H9 (cell line): ENCODE measurements around the gene MAEA. TPM values are rescaled to one million over a fixed set of nuclear protein-coding genes. Genes with fewer than 3 reads are reported as not detected.

Source experiments
- DNase-seq: peaks from one replicate; pipeline ENCODE4 v3.0.0-alpha.2; 2017
- H2AFZ ChIP-seq: one replicate; pipeline ENCODE4 v1.6.1; 2013; ENCODE audit warnings: mild to moderate bottlenecking, low read length, control low read depth, moderate library complexity
- H2AK5ac ChIP-seq: 2 replicates; pipeline ENCODE4 v1.6.1; 2013; ENCODE audit warnings: low read length, control low read depth, mixed read lengths; ENCODE audit not compliant: insufficient read length
- H2BK120ac ChIP-seq: one replicate; pipeline ENCODE4 v1.6.1; 2013; ENCODE audit warnings: low read depth, mild to moderate bottlenecking, low read length, control low read depth, inconsistent platforms; ENCODE audit not compliant: poor library complexity, severe bottlenecking
- H2BK12ac ChIP-seq: 2 replicates; pipeline ENCODE4 v1.6.1; 2013; ENCODE audit warnings: low read length, control low read depth, mixed read lengths, low read depth; ENCODE audit not compliant: insufficient read length
- H2BK15ac ChIP-seq: 2 replicates; pipeline ENCODE4 v1.6.1; 2013; ENCODE audit warnings: low read depth, low read length, control low read depth
- H2BK20ac ChIP-seq: one replicate; pipeline ENCODE4 v1.6.1; 2013; ENCODE audit warnings: low read depth, mild to moderate bottlenecking, low read length, control low read depth, inconsistent platforms; ENCODE audit not compliant: poor library complexity, severe bottlenecking
- H2BK5ac ChIP-seq: 2 replicates; pipeline ENCODE4 v1.6.1; 2013; ENCODE audit warnings: low read length, control low read depth, mixed read lengths; ENCODE audit not compliant: insufficient read length
- H3K14ac ChIP-seq: 2 replicates; pipeline ENCODE4 v1.6.1; 2013; ENCODE audit warnings: low read length, control low read depth; ENCODE audit not compliant: insufficient read depth
- H3K18ac ChIP-seq: 2 replicates; pipeline ENCODE4 v1.6.1; 2013; ENCODE audit warnings: low read depth, mild to moderate bottlenecking, mixed read lengths, low read length, control low read depth; ENCODE audit not compliant: insufficient read length
- H3K23ac ChIP-seq: 2 replicates; pipeline ENCODE4 v1.6.1; 2013; ENCODE audit warnings: low read length, control low read depth, mixed read lengths, low read depth; ENCODE audit not compliant: insufficient read length
- H3K23me2 ChIP-seq: 2 replicates; pipeline ENCODE4 v1.6.1; 2013; ENCODE audit warnings: low read depth, mild to moderate bottlenecking, mixed read lengths, low read length, control low read depth; ENCODE audit not compliant: insufficient read length, poor library complexity, severe bottlenecking
- H3K27ac ChIP-seq: 2 replicates; pipeline ENCODE4 v1.5.1; 2013; ENCODE audit warnings: low read length, control low read depth, mixed read lengths, low read depth; ENCODE audit not compliant: insufficient read length
- H3K27me3 ChIP-seq: 2 replicates; pipeline ENCODE4 v1.6.1; 2013; ENCODE audit warnings: low read length, control low read depth, inconsistent platforms; ENCODE audit not compliant: insufficient read depth
- H3K4ac ChIP-seq: 2 replicates; pipeline ENCODE4 v1.6.1; 2013; ENCODE audit warnings: low read depth, mild to moderate bottlenecking, control low read depth, inconsistent platforms, low read length, moderate library complexity
- H3K4me1 ChIP-seq: 2 replicates; pipeline ENCODE4 v1.6.1; 2013; ENCODE audit warnings: low read length, control low read depth, inconsistent platforms; ENCODE audit not compliant: insufficient read depth
- H3K4me2 ChIP-seq: 2 replicates; pipeline ENCODE4 v1.6.1; 2013; ENCODE audit warnings: low read length, control low read depth, mixed read lengths; ENCODE audit not compliant: insufficient read length, insufficient read depth
- H3K56ac ChIP-seq: 2 replicates; pipeline ENCODE4 v1.6.1; 2013; ENCODE audit warnings: low read depth, mild to moderate bottlenecking, mixed read lengths, low read length, control low read depth; ENCODE audit not compliant: insufficient read length
- H3K79me1 ChIP-seq: 2 replicates; pipeline ENCODE4 v1.6.1; 2013; ENCODE audit warnings: low read depth, mild to moderate bottlenecking, moderate library complexity, low read length, control low read depth, inconsistent platforms; ENCODE audit not compliant: insufficient read depth, poor library complexity, severe bottlenecking
- H3K79me2 ChIP-seq: 2 replicates; pipeline ENCODE4 v1.6.1; 2013; ENCODE audit warnings: low read length, control low read depth, inconsistent platforms; ENCODE audit not compliant: insufficient read depth
- H3K9ac ChIP-seq: 2 replicates; pipeline ENCODE4 v1.6.1; 2013; ENCODE audit warnings: low read length, control low read depth, mixed read lengths; ENCODE audit not compliant: insufficient read length; ENCODE audit errors: extremely low read depth
- H3K9me3 ChIP-seq: one replicate; pipeline ENCODE4 v1.6.1; 2013; ENCODE audit warnings: low read depth, low read length, inconsistent platforms; ENCODE audit not compliant: control insufficient read depth
- H3T11ph ChIP-seq: one replicate; pipeline ENCODE4 v1.6.1; 2013; ENCODE audit warnings: mild to moderate bottlenecking, low read length, control low read depth, inconsistent platforms
- H4K20me1 ChIP-seq: one replicate; pipeline ENCODE4 v1.6.1; 2013; ENCODE audit not compliant: control insufficient read depth, insufficient read length, insufficient read depth
- H4K5ac ChIP-seq: 2 replicates; pipeline ENCODE4 v1.6.1; 2013; ENCODE audit warnings: low read depth, mild to moderate bottlenecking, mixed read lengths, low read length, control low read depth; ENCODE audit not compliant: insufficient read length
- H4K8ac ChIP-seq: replicated peaks from 2 replicates; pipeline ENCODE4 v1.6.1; 2013; ENCODE audit warnings: low read length, control low read depth, mixed read lengths, low read depth; ENCODE audit not compliant: insufficient read length
- H4K91ac ChIP-seq: 2 replicates; pipeline ENCODE4 v1.6.1; 2013; ENCODE audit warnings: low read depth, mild to moderate bottlenecking, moderate library complexity, mixed read lengths, low read length, control low read depth; ENCODE audit not compliant: insufficient read length
- H3K27ac Mint-ChIP-seq, 3 experiments: 2 replicates in 2 of 3; 3 replicates in 1 of 3; pipeline ENCODE4 v1.8.0; 2020 to 2021; ENCODE audit warnings: mixed read lengths in 3 of 3, mild to moderate bottlenecking in 1 of 3, moderate library complexity in 1 of 3
- H3K27me3 Mint-ChIP-seq: 2 replicates; pipeline ENCODE4 v1.8.0; 2021; ENCODE audit warnings: low read depth, mild to moderate bottlenecking, moderate library complexity, mixed read lengths
- H3K36me3 Mint-ChIP-seq, 3 experiments: 2 replicates in 2 of 3; 3 replicates in 1 of 3; pipeline ENCODE4 v1.8.0; 2020 to 2021; ENCODE audit warnings: low read depth in 3 of 3, mixed read lengths in 3 of 3; ENCODE audit not compliant: insufficient read depth in 1 of 3
- H3K4me1 Mint-ChIP-seq, 2 experiments: 2 replicates each; pipeline ENCODE4 v1.8.0; 2020; ENCODE audit warnings: mixed read lengths in 2 of 2
- H3K4me3 Mint-ChIP-seq, 2 experiments: 2 replicates in 1 of 2; 3 replicates in 1 of 2; pipeline ENCODE4 v1.8.0; 2020 to 2021; ENCODE audit warnings: mild to moderate bottlenecking in 2 of 2, mixed read lengths in 2 of 2, moderate library complexity in 1 of 2
- H3K9me3 Mint-ChIP-seq, 2 experiments: 2 replicates in 1 of 2; 3 replicates in 1 of 2; pipeline ENCODE4 v1.8.0; 2020; ENCODE audit warnings: mild to moderate bottlenecking in 2 of 2, mixed read lengths in 2 of 2, moderate library complexity in 1 of 2
- CTCF ChIP-seq: fragments of 200-600 bp; sonication (generic); conservative IDR thresholded peaks from 3 replicates; pipeline ENCODE4 v1.8.0; 2021; ENCODE audit warnings: antibody characterized with exemption, mild to moderate bottlenecking
- WGBS: extraction: QIAGEN DNeasy Blood & Tissue Kit; methylation state at CpG from one replicate; pipeline ENCODE4 v1.1.7; 2013; ENCODE audit warnings: missing lambda C conversion rate, low lambda C conversion rate, mixed read lengths; ENCODE audit not compliant: insufficient read length; ENCODE audit errors: extremely low coverage; 5-methylcytosine and 5-hydroxymethylcytosine counted together
- total RNA-seq: library from RNA; stranded (reverse); gene quantifications from 2 replicates; pipeline ENCODE4 v1.2.1, GENCODE V29; 2021

MAEA gene
- total RNA-seq, 1 experiment from 2014 or later: 85.6 TPM

GRCh38 chr4:1266881-1267763 is 22.6 kb upstream of the MAEA start:
- DNase-seq: no peak
- Histone ChIP-seq H3K79me2 (no peaks in the 10 kb centered on the region), H3K9me3 (no peaks in the 10 kb centered on the region), H2BK12ac (no peak overlapping the region), H4K5ac (no peak overlapping the region), H3K4me1 (no peaks in the 10 kb centered on the region), H3K14ac (no peak overlapping the region), H3K79me1 (no peaks in the 10 kb centered on the region), H2BK5ac (no peak overlapping the region), H3K27ac (no peak overlapping the region), H3K23me2 (no peaks in the 10 kb centered on the region), H2BK15ac (no peak overlapping the region), H4K20me1 (no peaks in the 10 kb centered on the region), H2AK5ac (no peak overlapping the region), H3K4ac (no peak overlapping the region), H3K9ac (no peak overlapping the region), H3K23ac (no peak overlapping the region), H4K8ac (no peak overlapping the region), H3T11ph (no peak overlapping the region), H2AFZ (no peak overlapping the region), H3K56ac (no peak overlapping the region), H4K91ac (no peak overlapping the region), H2BK20ac (no peak overlapping the region), H3K18ac (no peak overlapping the region), H2BK120ac (no peak overlapping the region), H3K27me3 (no peaks in the 10 kb centered on the region), H3K4me2 (no peak overlapping the region)
- H3K27me3 Mint-ChIP-seq: peaks cover 8% of the 10 kb centered on the region
- no peak for TF ChIP-seq CTCF
- no CpG with 5 or more reads among the region's 9 CpGs for WGBS
- 0 out of 4 replicates have a peak, but pooled peaks cover 0 to 2% of the 10 kb centered on the region in 2 experiments for H3K4me1 Mint-ChIP-seq
- H3K9me3 Mint-ChIP-seq: peaks cover 51 to 57% of the 10 kb centered on the region in 2 experiments
- no peak overlapping the region for H3K27ac Mint-ChIP-seq
- peak overlapping the region in 1 of 2 experiments; percentile 48; a peak in 1 of 5 replicates for H3K4me3 Mint-ChIP-seq
- H3K36me3 Mint-ChIP-seq: peaks cover 5 to 19% (median 6%) of the 10 kb centered on the region in 3 experiments; a peak in 5 of 7 replicates
